ENCODE measurements around the gene CDNF.
"Not testable (repeated sequence)": the region's sequence is repeated elsewhere in the genome, so short reads cannot be mapped to it uniquely, and the experiment has no call there.

CDNF gene

GRCh38 chr10:14837757-14838581 is at the start of gene CDNF, which contains the start of the genes HSPA14 and MSANTD7:
CDNF (minus strand) TSS chr10:14838037; CDS start chr10:14837946, 91 bp downstream.
HSPA14 (plus strand) TSS chr10:14838306; CDS start chr10:14838403, 97 bp downstream.
MSANTD7 (plus strand) TSS chr10:14838306; CDS start chr10:14842285, 3,979 bp downstream.
- peak; percentile 98 to 99 for DNase-seq

GRCh38 chr10:14884082-14884481 is 46.2 kb upstream of the CDNF start:
- DNase-seq = peak in 1 of 2 experiments; percentile 2

GRCh38 chr10:14880229-14880628 is 42.4 kb upstream of the CDNF start:
- no peak for DNase-seq

GRCh38 chr10:14879928-14880193 is 42.0 kb upstream of the CDNF start:
- no peak for DNase-seq

GRCh38 chr10:14879124-14879927 is 41.5 kb upstream of the CDNF start:
- no peak for DNase-seq

GRCh38 chr10:14878266-14879123 is 40.7 kb upstream of the CDNF start, which contains the start of gene SUV39H2:
SUV39H2 (plus strand) TSS chr10:14878866; CDS start chr10:14878889, 23 bp downstream.
- DNase-seq = peak; percentile 85 to 86

- no peak for DNase-seq
Measured at GRCh38 chr10:14876764-14877163, 38.9 kb upstream of the CDNF start.

- DNase-seq = no peak
Measured at GRCh38 chr10:14875941-14876340, 38.1 kb upstream of the CDNF start.

- DNase-seq = no peak
Measured at GRCh38 chr10:14873090-14873760, 35.4 kb upstream of the CDNF start.

GRCh38 chr10:14864871-14865270 is 27.0 kb upstream of the CDNF start:
- not testable (repeated sequence) for DNase-seq

GRCh38 chr10:14864466-14864865 is 26.6 kb upstream of the CDNF start:
- not testable (repeated sequence) for DNase-seq

- DNase-seq = no peak
Measured at GRCh38 chr10:14860791-14861190, 23.0 kb upstream of the CDNF start.

- peak; percentile 22 to 29 for DNase-seq
Measured at GRCh38 chr10:14859775-14860174, 21.9 kb upstream of the CDNF start.

GRCh38 chr10:14859043-14859442 is 21.2 kb upstream of the CDNF start:
- no peak for DNase-seq

GRCh38 chr10:14858338-14858960 is 20.6 kb upstream of the CDNF start:
- no peak for DNase-seq

- DNase-seq = no peak
Measured at GRCh38 chr10:14855453-14855852, 17.6 kb upstream of the CDNF start.

- no peak for DNase-seq
Measured at GRCh38 chr10:14852236-14852635, 14.4 kb upstream of the CDNF start.

- no peak for DNase-seq
Measured at GRCh38 chr10:14844948-14845347, 7.1 kb upstream of the CDNF start.

GRCh38 chr10:14843327-14843988 is 5.6 kb upstream of the CDNF start:
- no peak for DNase-seq

GRCh38 chr10:14840178-14840577 is 2.3 kb upstream of the CDNF start:
- DNase-seq = no peak

GRCh38 chr10:14839305-14839695 is 1.5 kb upstream of the CDNF start:
- DNase-seq = peak in 1 of 2 experiments; percentile 25
